ENCODE results near the gene GNL3.

The GNL3 gene

GRCh38 chr3:52689151-52689550 lies 3.3 kb downstream of the GNL3 start:
- DNase-seq, result no peak

GRCh38 chr3:52690560-52690959 lies 4.7 kb downstream of the GNL3 start:
- DNase-seq, result no peak

GRCh38 chr3:52693071-52693470 lies 7.2 kb downstream of the GNL3 start:
- no peak for DNase-seq

GRCh38 chr3:52694528-52695189 lies 8.8 kb downstream of the GNL3 start:
- no peak for DNase-seq

GRCh38 chr3:52695798-52696671 lies 10.2 kb downstream of the GNL3 start:
- DNase-seq, result no peak

GRCh38 chr3:52696830-52697631 lies 11.2 kb downstream of the GNL3 start:
- no peak for DNase-seq

GRCh38 chr3:52697632-52697965 lies 11.8 kb downstream of the GNL3 start:
- DNase-seq, result no peak

- DNase-seq, result no peak
These were observed 17.5 kb downstream of the GNL3 start for GRCh38 chr3:52703341-52703740.

GRCh38 chr3:52704611-52705437 lies 19.0 kb downstream of the GNL3 start:
- DNase-seq, result no peak

- DNase-seq, result no peak
These were observed 19.5 kb downstream of the GNL3 start for GRCh38 chr3:52705438-52705687.

GRCh38 chr3:52705688-52706686 lies 20.2 kb downstream of the GNL3 start, which contains the start of the genes GLT8D1 and SPCS1:
TSS of gene GLT8D1 (minus strand) at chr3:52705791. CDS start at chr3:52700460, 5,331 bp downstream.
TSS of gene SPCS1 (plus strand) at chr3:52706106. CDS start at chr3:52706247, 141 bp downstream.
- peak; percentile 24 for DNase-seq

- DNase-seq, result no peak
These were observed 21.8 kb downstream of the GNL3 start for GRCh38 chr3:52707585-52707984.

- DNase-seq, result no peak
These were observed 24.7 kb downstream of the GNL3 start for GRCh38 chr3:52710512-52710911.

GRCh38 chr3:52712291-52713212 lies 26.7 kb downstream of the GNL3 start:
- no peak for DNase-seq

GRCh38 chr3:52714335-52715302 lies 28.8 kb downstream of the GNL3 start:
- DNase-seq, result no peak

GRCh38 chr3:52715714-52716305 lies 30.0 kb downstream of the GNL3 start:
- DNase-seq, result no peak

- DNase-seq, result no peak
These were observed 33.8 kb downstream of the GNL3 start for GRCh38 chr3:52719618-52720017.

- DNase-seq, result no peak
These were observed 35.3 kb downstream of the GNL3 start for GRCh38 chr3:52721002-52721729.

Measured in NCI-H2029 treated with DMSO at 0.1 percent for 48 hours (cell line).